Left ventricle myocardium superior (tissue), 1 donor: Measurements from ENCODE around the gene ZBED1. TPM values are rescaled to one million over a fixed set of nuclear protein-coding genes. Genes with fewer than 3 reads are reported as not detected.
"Not testable (repeated sequence)": the region's sequence is repeated elsewhere in the genome, so short reads cannot be mapped to it uniquely, and the experiment has no call there.

Source experiments
- ATAC-seq: fragments of 200-7000 bp; cut with Tn5 transposase; one replicate; pipeline ENCODE4 v1.9.1; 2020; ENCODE audit warnings: mild to moderate bottlenecking, moderate library complexity
- DNase-seq: peaks from one replicate; pipeline ENCODE4 v3.0.0-alpha.2; 2020
- intact Hi-C: fragments of 100-400 bp; cut with micrococcal nuclease; formaldehyde crosslinking; loops from one replicate; pipeline ENCODE4 v1.11.0; 2022
- total RNA-seq: library from RNA; stranded (reverse); fragmentation: NEBNext Ultra II Directional; extraction: Animal tissue kit (Norgen Biotek cat#: 25700); gene quantifications from one replicate; pipeline ENCODE4 v1.2.1, GENCODE V29; 2021
- donor health status: DM: no; HTN: yes; CAD: no; lungs with severe emphysema.

ZBED1 gene
- total RNA-seq, 1 donor from 2014 or later = 73.9 TPM

GRCh38 chrX:2521092-2521926, 20.5 kb upstream of the ZBED1 start:
- intact Hi-C loops = no loop called here
- peak; percentile 43 for DNase-seq
- ATAC-seq = peak; percentile 70

GRCh38 chrX:2520539-2520938, 19.8 kb upstream of the ZBED1 start:
- DNase-seq (no peak), ATAC-seq (no peak)
- intact Hi-C loops = no loop called here

- ATAC-seq, intact Hi-C loops, DNase-seq: not testable (repeated sequence)
These were observed 18.9 kb upstream of the ZBED1 start for GRCh38 chrX:2519638-2520037.

DNA sequence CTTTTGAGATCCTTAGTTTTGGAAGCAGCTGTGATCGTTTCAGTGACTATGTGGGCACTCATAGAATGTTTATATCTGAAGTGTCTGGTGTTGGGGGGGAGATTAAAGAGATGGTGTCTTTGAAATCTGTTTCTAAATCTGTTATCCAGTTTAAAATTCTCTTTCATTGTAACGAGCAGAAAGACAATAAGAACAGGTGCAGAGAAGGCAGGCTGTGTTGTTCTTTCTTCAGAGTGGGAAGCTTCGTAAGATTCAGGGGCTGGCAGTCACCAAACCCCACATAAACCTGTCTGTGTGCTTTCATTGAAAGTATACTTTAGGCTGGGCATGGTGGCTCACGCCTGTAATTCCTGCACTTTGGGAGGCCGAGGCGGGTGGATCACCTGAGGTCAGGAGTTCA, 16.3 kb upstream of the ZBED1 start:
- intact Hi-C loops = no loop called here
- DNase-seq (no peak), ATAC-seq (no peak)

DNA sequence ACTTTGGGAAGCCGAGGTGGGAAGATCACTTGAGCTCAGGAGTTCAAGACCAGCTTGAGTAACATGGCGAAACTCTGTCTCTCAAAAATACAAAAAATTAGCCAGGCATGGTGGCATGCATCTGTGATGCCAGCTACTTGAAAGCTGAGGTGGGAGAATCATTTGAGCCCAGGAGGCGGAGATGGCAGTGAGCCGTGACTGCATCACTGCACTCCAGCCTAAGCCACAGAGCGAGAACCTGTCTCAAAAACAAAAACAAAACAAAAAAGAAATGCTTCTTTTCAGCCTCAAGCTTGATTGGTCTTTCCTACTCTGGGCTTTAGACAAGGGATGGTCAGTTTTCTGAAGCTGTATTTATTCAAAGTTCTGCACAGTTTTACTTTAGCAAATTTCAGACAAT, 15.8 kb upstream of the ZBED1 start:
- ATAC-seq = no peak
- no peak for DNase-seq
- intact Hi-C loops = no loop called here

DNA sequence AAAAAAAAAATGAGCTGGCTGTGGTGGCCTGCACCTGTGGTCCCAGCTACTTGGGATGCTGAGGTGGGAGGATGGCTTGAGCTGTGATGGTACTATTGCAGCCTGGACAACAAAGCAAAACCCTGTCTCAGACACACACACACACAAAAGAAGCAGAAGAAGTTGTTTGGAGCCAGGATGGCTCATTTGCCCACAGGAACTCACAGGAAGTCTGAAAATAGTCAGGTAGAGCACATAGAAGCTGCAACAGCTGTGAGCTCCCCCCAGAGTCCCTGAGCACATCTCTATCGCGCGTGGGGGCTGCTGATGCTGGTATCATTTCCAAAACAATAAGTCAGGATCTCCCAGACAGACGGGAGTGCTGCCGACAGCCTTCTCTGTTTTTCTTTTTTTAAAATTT, 13.4 kb upstream of the ZBED1 start:
- intact Hi-C loops = no loop called here
- no peak for ATAC-seq

GRCh38 chrX:2513121-2513664, 12.4 kb upstream of the ZBED1 start:
- ATAC-seq (no peak), DNase-seq (no peak)
- intact Hi-C loops = no loop called here

More for the DNA sequence above, 13.4 kb upstream of the ZBED1 start:
- no peak for DNase-seq

DNA sequence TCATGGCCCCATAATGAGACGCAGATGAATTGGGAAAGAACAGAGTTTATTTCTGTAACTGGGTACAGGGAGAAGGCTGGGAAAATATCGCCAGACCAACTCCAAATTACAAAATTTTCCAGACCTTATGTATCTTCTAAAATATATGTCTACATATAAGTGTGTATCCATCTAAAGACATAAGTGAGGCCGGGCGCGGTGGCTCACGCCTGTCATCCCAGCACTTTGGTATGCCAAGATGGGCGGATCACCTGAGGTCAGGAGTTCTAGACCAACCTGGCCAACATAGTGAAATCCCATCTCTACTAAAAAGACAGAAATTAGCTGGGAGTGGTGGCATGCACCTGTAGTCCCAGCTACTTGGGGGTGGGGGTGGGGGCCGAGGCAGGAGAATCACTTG, 11.7 kb upstream of the ZBED1 start:
- no peak for DNase-seq
- ATAC-seq = no peak
- intact Hi-C loops = no loop called here

DNA sequence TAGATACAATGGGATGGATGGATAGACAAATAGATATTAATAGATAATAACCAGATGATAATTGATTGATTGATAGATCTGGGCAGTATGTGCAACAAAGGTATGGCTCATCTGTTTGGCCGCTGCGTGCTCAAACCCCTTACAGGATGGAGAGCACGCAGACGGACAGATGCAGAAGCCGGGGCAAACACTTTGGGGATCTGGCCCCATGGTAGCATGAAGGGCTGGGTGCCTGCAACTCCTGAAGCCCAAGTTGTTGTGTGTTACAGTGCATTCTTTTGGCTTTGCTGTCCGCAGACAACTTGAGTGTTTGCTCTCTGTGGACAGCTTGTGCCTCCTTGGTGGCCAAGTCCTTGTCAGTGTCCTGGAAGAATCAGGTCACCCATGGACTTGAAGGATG, 10.6 kb upstream of the ZBED1 start:
- no peak for DNase-seq
- intact Hi-C loops = no loop called here
- ATAC-seq = no peak

DNA sequence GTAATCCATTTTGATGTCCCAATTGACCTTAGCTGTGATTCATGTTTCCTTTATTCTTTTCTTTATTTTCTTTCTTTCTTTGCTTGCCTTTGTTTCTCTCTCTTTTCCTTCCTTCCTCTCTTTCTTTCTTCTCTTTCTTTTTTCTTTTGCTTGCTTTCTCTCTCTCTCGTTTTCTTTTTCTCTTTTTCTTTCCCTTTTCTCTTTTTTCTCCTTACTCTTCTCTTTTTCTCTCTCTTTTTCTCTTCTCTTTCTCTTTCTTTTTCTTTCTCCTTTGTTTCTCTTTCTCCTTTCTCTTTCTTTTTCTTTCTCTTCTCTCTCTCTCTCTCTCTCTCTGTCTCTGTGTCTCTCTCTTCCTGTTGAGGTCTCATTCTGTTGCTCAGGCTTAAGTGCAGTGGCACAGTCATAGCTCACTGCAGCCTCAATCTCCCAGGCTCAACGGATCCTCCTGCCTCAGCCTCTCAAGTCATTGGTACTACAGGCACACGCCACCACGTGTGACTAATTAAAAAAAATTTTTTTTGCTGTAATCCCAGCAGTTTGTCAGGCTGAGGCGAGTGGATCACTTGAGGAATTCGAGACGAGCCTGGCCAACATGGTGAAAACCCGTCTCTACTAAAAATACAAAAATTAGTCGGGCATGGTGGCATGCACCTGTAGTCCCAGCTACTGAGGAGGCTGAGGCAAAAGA, 8.0 kb upstream of the ZBED1 start:
- intact Hi-C loops = no loop called here
- DNase-seq (no peak), ATAC-seq (no peak)

- no peak for DNase-seq
- intact Hi-C loops = no loop called here
- no peak for ATAC-seq
These were observed 7.3 kb upstream of the ZBED1 start for GRCh38 chrX:2507904-2508627.

GRCh38 chrX:2507196-2507595, 6.4 kb upstream of the ZBED1 start:
- ATAC-seq (no peak), DNase-seq (no peak)
- intact Hi-C loops = no loop called here

- DNase-seq, ATAC-seq, intact Hi-C loops: not testable (repeated sequence)
These were observed 4.6 kb upstream of the ZBED1 start for GRCh38 chrX:2505341-2505740.

DNA sequence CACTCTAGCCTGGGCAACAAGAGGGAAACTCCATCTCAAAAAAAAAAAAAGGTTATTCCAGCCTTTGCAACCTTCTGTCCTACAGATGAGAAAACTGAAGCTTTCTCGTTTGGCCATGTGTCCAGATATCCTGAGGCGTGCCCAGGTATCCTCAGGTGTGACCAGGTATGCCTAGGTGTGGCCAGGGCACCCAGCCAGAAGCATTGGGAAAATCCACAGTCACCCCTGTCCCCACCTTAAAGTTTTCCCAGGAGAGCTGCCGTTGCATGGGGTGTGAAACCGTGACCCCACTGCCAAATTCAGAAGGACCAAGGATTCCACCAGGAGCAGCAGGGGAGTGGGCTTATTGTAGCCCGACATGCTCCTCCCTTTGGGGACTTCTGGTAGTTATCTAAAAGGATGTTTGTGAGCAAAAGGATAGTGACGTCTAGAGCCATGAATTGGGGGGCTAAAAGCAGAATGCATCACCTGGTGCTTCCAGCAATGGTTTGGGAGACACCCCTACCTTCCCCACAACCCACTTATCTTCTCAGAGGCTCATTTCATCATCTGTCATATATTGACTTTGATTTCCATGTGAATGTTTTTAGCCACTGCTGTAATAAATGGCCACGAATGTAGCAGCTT, 4.0 kb upstream of the ZBED1 start:
- no peak for ATAC-seq
- DNase-seq = no peak
- intact Hi-C loops = no loop called here

- DNase-seq = no peak
- intact Hi-C loops = no loop called here
- ATAC-seq = no peak
These were observed 3.1 kb upstream of the ZBED1 start for GRCh38 chrX:2503591-2504500.

GRCh38 chrX:2502668-2503519, 2.1 kb upstream of the ZBED1 start:
- intact Hi-C loops = no loop called here
- no peak for DNase-seq
- ATAC-seq = no peak

DNA sequence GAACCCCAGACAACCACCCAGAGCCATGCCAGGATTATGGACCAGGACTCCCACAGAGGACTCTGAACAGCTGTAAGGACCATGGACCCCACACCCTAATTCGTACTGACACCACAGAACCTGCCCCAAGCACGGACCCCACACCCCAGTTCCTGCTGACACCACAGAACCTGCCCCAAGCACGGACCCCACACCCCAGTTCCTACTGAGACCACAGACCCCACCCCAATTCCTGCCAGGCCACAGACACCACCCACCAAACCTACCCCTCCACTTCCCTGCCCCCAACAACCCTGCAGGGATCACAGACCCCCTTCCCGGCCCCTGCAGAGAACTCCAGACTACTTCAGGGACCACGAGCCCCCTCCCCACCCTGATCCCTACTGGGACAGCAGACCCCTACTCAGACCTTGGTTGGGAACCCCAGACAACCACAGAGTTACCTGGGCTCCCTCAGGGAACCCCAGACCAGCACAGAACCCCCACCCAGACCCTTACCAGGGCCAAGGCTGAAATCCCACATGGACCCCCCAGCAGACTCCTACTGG, 1.4 kb upstream of the ZBED1 start:
- no peak for DNase-seq
- intact Hi-C loops = no loop called here
- ATAC-seq = no peak
